SU-DHL-6 (cell line): Measurements from ENCODE around the gene SKOR1.

Source experiments
- CTCF ChIP-seq: fragments of 200-600 bp; sonication (generic); IDR thresholded peaks from one replicate; pipeline ENCODE4 v1.5.1; 2017; ENCODE audit warnings: antibody characterized with exemption, mild to moderate bottlenecking, low read length, moderate library complexity; ENCODE audit not compliant: insufficient read depth, poor library complexity, severe bottlenecking
- EZH2phosphoT487 ChIP-seq: fragments of 200-600 bp; sonication (generic), shearing (Covaris generic); conservative IDR thresholded peaks from 2 replicates; pipeline ENCODE4 v1.6.1; 2018; ENCODE audit warnings: mild to moderate bottlenecking, antibody characterized with exemption, low read length, moderate library complexity, mixed read lengths

- TF ChIP-seq CTCF = no peak
- TF ChIP-seq EZH2phosphoT487 = no peak
These were observed 48.7 kb upstream of the SKOR1 start for GRCh38 chr15:67776600-67776999.
